Measurements from ENCODE around the gene POTEB3.
"Not testable (repeated sequence)": the region's sequence is repeated elsewhere in the genome, so short reads cannot be mapped to it uniquely, and the experiment has no call there.

- TF ChIP-seq, protein P1, sequence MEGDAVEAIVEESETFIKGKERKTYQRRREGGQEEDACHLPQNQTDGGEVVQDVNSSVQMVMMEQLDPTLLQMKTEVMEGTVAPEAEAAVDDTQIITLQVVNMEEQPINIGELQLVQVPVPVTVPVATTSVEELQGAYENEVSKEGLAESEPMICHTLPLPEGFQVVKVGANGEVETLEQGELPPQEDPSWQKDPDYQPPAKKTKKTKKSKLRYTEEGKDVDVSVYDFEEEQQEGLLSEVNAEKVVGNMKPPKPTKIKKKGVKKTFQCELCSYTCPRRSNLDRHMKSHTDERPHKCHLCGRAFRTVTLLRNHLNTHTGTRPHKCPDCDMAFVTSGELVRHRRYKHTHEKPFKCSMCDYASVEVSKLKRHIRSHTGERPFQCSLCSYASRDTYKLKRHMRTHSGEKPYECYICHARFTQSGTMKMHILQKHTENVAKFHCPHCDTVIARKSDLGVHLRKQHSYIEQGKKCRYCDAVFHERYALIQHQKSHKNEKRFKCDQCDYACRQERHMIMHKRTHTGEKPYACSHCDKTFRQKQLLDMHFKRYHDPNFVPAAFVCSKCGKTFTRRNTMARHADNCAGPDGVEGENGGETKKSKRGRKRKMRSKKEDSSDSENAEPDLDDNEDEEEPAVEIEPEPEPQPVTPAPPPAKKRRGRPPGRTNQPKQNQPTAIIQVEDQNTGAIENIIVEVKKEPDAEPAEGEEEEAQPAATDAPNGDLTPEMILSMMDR (conservative IDR thresholded peaks at IDR 0.05): not testable (repeated sequence)
- not testable (repeated sequence) for TF ChIP-seq ZFX (IDR thresholded peaks at IDR 0.05)
Measured at GRCh38 chr15:21407366-21407765, 32.9 kb downstream of the POTEB3 start.
